IPS-11a (cell line): ENCODE measurements around the gene ROCK2.
"Not testable (repeated sequence)": the region's sequence is repeated elsewhere in the genome, so short reads cannot be mapped to it uniquely, and the experiment has no call there.

Experiments
- H3K4me3 ChIP-seq: one replicate; pipeline ENCODE4 v1.5.1; 2013; ENCODE audit warnings: low read depth, low read length, control low read depth

The ROCK2 gene

GRCh38 chr2:11239666-11240462, 104.6 kb downstream of the ROCK2 start:
- H3K4me3 ChIP-seq = no peak overlapping the region

GRCh38 chr2:11239147-11239546, 105.3 kb downstream of the ROCK2 start:
- no peak overlapping the region for H3K4me3 ChIP-seq

- no peak overlapping the region for H3K4me3 ChIP-seq
Observed at GRCh38 chr2:11237122-11237521, 107.3 kb downstream of the ROCK2 start.

GRCh38 chr2:11236335-11236734, 108.1 kb downstream of the ROCK2 start:
- H3K4me3 ChIP-seq = no peak overlapping the region

- H3K4me3 ChIP-seq = no peak overlapping the region
Observed at GRCh38 chr2:11235583-11235982, 108.9 kb downstream of the ROCK2 start.

GRCh38 chr2:11234309-11234708, 110.1 kb downstream of the ROCK2 start:
- no peak overlapping the region for H3K4me3 ChIP-seq

DNA sequence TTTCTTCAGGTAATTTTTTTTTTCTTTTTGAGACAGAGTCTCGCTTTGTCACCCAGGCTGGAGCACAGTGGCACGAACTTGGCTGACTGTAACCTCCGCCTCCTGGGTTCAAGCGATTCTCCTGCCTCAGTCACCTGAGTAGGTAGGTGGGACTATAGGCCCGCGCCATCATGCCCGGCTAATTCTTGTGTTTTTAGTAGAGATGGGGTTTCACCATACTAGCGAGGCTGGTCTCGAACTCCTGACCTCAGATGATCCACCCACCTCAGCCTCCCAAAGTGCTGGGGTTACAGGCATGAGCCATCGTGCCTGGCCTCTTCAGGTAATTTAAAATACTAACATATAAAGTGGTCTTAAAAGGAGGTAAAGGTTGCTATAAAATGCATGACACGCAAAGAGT, 113.2 kb downstream of the ROCK2 start:
- H3K4me3 ChIP-seq = not testable (repeated sequence)

DNA sequence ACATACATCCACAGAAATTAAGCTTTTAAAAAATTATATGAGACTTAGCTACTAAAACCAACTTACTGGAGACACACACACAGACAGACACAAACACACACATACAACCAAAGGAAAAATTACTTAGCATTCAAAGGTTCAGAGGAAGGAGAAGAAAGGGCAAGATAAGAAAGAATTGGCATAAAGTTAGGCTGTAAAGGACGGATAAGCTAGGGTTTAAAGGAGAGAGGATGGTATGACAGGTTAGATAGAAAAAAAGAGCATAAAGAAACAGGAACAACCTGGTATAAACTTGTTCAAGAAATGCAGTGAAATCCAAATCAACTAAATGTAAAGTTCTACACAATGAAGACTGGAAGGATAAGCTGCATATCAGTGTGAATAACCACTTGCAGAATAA, 115.7 kb downstream of the ROCK2 start:
- H3K4me3 ChIP-seq = no peak overlapping the region

DNA sequence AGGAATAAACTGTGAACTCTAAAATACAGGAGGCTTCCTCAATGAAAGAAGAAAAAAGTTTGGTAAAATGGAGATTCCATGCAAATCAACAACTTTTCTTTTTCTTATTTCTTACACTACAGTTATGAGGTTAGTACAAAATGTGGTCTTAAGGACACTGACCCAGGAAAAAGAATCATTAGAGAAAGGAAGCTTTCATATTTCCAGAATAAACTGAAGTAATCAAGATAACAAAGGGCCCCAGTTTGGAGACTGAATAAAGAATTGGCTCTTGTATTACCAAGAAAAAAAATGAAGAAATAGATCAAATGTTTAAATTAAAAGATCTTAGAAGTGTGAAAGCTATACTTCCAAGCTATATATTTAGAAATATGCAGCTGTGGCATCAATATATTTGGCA, 116.8 kb downstream of the ROCK2 start:
- no peak overlapping the region for H3K4me3 ChIP-seq

DNA sequence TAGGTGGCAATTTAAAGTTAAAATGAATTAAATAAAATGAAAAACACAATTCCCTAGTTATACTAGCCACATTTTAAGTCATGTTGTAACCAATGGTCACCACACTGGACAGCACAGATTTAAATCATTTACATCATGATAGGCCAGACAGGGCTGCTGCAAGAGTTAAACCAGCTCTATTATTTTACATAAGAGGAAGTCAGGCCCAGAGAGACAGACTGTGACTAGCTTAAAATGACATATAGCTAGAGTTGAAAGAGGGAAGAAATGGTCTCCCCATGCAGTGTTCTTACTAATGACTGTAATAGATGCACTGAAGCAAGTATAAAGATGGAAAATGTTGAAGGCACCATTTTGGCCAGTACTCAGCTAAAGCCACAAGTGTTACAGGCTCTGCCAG, 119.5 kb downstream of the ROCK2 start:
- no peak overlapping the region for H3K4me3 ChIP-seq

DNA sequence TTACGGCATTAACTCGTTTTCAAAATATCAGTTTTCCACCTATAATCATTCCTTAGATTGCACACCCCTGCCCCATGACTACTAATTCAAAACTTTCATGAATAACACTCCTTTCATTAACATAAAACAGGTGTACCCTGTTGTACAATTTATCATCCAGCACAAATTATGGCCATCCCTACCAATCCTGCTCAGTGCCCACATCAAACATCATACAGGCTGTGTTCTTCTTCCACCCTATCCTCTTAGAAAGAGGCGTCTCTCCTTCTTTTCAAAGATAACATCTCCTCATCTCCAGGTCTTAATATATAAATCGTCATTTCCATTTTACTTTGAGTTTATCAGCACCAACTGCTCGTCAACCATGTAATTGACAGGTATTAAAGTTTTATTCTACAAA, 121.6 kb downstream of the ROCK2 start:
- H3K4me3 ChIP-seq = no peak overlapping the region

- H3K4me3 ChIP-seq = no peak overlapping the region
Observed at GRCh38 chr2:11220445-11220844, 124.0 kb downstream of the ROCK2 start.

- H3K4me3 ChIP-seq = no peak overlapping the region
Observed at GRCh38 chr2:11215407-11215806, 129.0 kb downstream of the ROCK2 start.

DNA sequence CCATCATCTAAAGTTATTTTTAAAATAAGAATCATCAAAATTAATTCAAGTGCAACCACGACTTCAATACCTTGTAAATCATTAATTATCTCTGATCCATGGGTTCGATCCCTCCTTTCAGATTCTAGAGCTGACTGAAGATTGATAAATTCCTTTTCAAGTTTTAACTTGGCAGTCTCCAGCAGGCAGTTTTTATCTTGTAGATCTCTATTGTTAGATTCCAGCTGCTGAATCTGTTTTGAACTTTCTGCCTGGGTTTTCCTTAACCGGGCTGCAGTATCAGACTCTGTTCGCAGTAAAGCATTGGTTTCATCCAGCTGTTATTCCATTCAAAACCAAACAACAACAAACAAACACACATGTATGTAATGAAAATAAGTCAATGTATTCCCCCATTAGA, 129.7 kb downstream of the ROCK2 start:
- no peak overlapping the region for H3K4me3 ChIP-seq

DNA sequence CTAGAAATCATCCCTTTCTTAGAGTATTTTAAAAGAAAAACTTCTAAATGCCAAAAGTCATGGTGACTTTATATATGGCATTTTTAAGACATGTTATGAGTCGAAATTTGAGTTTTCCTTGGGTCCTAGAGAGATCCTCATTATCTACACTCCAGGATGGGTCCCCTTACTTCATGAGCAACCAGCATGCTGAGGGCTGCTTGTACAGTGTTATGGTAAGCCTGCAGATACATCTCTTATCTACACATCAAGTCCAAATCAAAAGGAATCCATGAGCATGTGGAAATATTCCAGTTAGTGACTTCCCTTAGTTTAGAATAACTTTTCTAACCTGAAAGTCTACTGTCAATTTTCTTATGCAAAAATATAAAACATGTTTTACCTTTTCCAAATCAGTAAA, 130.5 kb downstream of the ROCK2 start:
- H3K4me3 ChIP-seq = no peak overlapping the region

DNA sequence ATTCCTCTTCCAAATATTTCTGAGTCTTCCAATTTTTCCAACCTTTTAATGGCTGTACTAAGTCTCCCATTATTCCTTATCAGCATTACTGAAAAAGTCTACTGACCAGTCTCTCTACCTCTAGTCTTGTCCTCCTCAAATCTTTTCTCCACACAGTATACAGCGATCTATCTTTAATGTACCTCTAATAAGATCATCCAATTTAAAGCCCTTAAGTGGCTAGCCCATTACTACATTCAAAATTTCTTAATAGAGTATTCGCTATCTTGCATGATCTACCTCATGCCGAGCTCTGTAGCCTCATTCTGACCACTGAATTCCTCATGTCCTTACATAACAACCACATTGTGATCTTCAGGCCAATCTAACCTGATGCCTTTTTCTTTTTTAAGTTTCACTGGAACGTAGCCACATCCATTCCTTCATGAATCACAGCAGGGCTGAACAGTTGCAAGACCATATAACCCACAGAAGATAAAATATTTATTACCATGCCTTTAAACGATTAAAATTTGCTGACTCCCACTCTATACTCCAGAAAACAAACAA, 131.3 kb downstream of the ROCK2 start:
- H3K4me3 ChIP-seq = no peak overlapping the region

- H3K4me3 ChIP-seq = no peak overlapping the region
Observed at GRCh38 chr2:11212645-11213044, 131.8 kb downstream of the ROCK2 start.

DNA sequence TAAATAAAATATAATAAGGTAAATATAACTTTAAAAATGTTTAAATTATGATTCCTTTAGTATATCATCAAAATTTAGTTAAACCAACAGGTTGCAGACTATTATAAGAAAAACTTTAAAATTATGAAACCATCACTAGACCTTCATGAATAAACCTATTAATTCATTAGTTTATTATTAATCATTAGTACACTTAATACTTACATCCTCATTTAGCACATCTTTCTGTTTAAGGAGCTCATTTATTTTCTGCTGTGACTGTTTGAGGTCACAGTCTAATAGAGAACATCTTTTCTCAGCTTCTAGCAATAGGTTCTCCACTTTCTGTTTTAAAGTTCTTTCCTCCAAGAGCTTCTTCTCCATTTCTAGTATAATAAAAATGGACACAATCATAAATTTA, 136.4 kb downstream of the ROCK2 start:
- H3K4me3 ChIP-seq = no peak overlapping the region

GRCh38 chr2:11203480-11203879, 141.0 kb downstream of the ROCK2 start:
- no peak overlapping the region for H3K4me3 ChIP-seq

DNA sequence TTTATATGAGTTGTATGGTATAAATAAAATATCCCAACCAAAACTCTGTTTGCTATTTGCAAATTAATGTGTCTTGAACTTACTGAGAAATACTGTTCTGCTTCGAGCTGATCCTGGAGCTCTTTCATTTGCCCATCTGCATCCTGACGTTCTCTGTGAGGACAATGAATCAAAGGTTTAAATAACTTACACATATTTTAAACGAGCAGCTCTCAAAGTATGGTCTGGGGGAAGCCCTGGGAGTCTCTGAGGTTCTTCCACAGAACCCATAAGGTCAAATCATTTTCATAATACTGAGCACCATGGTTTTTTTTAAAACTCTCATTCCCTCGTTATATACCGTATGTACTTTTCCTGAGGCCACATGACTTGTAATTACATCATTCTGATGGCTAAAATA, 142.5 kb downstream of the ROCK2 start:
- H3K4me3 ChIP-seq = no peak overlapping the region

DNA sequence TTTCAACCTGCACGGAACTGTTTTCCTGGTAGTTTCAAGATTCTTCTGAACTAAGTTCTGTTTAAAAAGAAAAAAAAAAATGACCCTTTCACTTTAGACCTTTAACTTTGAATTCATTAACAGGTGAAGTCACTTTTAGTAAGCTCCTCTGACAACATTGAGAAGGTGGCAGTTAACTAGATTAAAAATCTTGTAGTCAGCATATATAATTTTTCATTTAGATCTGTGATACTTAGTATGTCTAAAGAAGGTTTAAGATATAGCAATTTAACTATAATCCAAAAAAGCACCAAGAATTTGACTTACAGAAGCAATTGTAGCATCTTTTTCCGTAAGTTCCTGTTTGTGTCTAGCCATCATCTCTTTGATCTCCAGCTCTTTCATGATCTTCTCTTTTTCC, 143.8 kb downstream of the ROCK2 start:
- H3K4me3 ChIP-seq = no peak overlapping the region

GRCh38 chr2:11196246-11196645, 148.2 kb downstream of the ROCK2 start:
- no peak overlapping the region for H3K4me3 ChIP-seq

DNA sequence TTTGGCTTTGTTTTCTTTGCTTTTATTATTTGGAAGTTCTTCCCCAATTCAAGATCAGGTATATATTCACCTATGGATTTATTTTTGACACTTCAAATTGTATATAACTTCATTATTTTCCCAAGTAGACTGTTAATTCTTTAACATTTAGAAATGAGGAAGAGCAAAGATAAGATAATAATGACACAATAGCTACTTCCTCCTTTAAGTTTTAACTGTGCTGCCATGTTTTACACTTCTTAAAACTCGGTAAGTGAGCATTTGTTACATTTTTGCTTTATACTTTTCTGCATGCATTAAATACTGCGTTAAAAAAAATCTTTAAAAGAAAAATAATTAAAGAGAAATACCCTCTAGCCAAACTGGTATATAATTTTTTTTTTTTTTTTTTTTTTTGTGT, 156.7 kb downstream of the ROCK2 start:
- H3K4me3 ChIP-seq = no peak overlapping the region
